Astrocyte (in vitro differentiated cells and primary cell): ENCODE data around the gene FAM228A. TPM values are rescaled to one million over a fixed set of nuclear protein-coding genes. Genes with fewer than 3 reads are reported as not detected.

ENCODE experiments used
- DNase-seq: peaks from one replicate; pipeline ENCODE4 v3.0.0-alpha.2; 2010; ENCODE audit warnings: low read depth
- FAIRE-seq: peaks from 2 replicates; lab custom pipeline; 2011; peaks lifted over from hg19 to GRCh38; lab: Jason Lieb, UNC
- H2AFZ ChIP-seq: 2 replicates; pipeline ENCODE4 v1.6.0; 2012; ENCODE audit warnings: low read depth, low read length, inconsistent platforms
- H3K27ac ChIP-seq: 2 replicates; pipeline ENCODE4 v1.5.1; 2011; ENCODE audit warnings: low read depth, low read length, inconsistent platforms
- H3K27me3 ChIP-seq: 2 replicates; pipeline ENCODE4 v1.6.0; 2011; ENCODE audit warnings: low read length, inconsistent platforms; ENCODE audit not compliant: insufficient read depth
- H3K36me3 ChIP-seq: 2 replicates; pipeline ENCODE4 v1.5.1; 2011; ENCODE audit warnings: low read length, inconsistent platforms; ENCODE audit not compliant: insufficient read depth
- H3K4me1 ChIP-seq: 2 replicates; pipeline ENCODE4 v1.5.1; 2011; ENCODE audit warnings: low read length, inconsistent platforms; ENCODE audit not compliant: insufficient read depth
- H3K4me2 ChIP-seq: 2 replicates; pipeline ENCODE4 v1.6.0; 2012; ENCODE audit warnings: low read length, inconsistent platforms
- H3K4me3 ChIP-seq: 2 replicates; pipeline ENCODE4 v1.5.1; 2011; ENCODE audit warnings: low read depth, mild to moderate bottlenecking, low read length, inconsistent platforms; ENCODE audit not compliant: insufficient read depth
- H3K79me2 ChIP-seq: 2 replicates; pipeline ENCODE4 v1.6.0; 2012; ENCODE audit warnings: mild to moderate bottlenecking, low read length, inconsistent platforms; ENCODE audit not compliant: insufficient read depth
- H3K9ac ChIP-seq: 2 replicates; pipeline ENCODE4 v1.6.0; 2012; ENCODE audit warnings: mild to moderate bottlenecking, low read length, inconsistent platforms
- H3K9me3 ChIP-seq: 2 replicates; pipeline ENCODE4 v1.5.1; 2012; ENCODE audit warnings: low read depth, mild to moderate bottlenecking, low read length, inconsistent platforms; ENCODE audit not compliant: insufficient read depth
- H4K20me1 ChIP-seq: 2 replicates; pipeline ENCODE4 v1.6.0; 2012; ENCODE audit warnings: low read length, inconsistent platforms; ENCODE audit not compliant: insufficient read depth
- H3K27ac Mint-ChIP-seq: one replicate; pipeline ENCODE4 v1.8.0; 2021; ENCODE audit warnings: mild to moderate bottlenecking, mixed read lengths; ENCODE audit not compliant: unreplicated experiment
- H3K27me3 Mint-ChIP-seq: one replicate; pipeline ENCODE4 v1.8.0; 2021; ENCODE audit warnings: low read depth, mixed read lengths; ENCODE audit not compliant: unreplicated experiment
- H3K36me3 Mint-ChIP-seq: one replicate; pipeline ENCODE4 v1.8.0; 2021; ENCODE audit warnings: low read depth, mixed read lengths; ENCODE audit not compliant: unreplicated experiment
- H3K4me1 Mint-ChIP-seq: one replicate; pipeline ENCODE4 v1.8.0; 2021; ENCODE audit warnings: low read depth, mixed read lengths; ENCODE audit not compliant: unreplicated experiment
- H3K4me3 Mint-ChIP-seq: one replicate; pipeline ENCODE4 v1.8.0; 2021; ENCODE audit warnings: mild to moderate bottlenecking, moderate library complexity, mixed read lengths; ENCODE audit not compliant: unreplicated experiment
- H3K9me3 Mint-ChIP-seq: one replicate; pipeline ENCODE4 v1.8.0; 2021; ENCODE audit warnings: mild to moderate bottlenecking, mixed read lengths; ENCODE audit not compliant: unreplicated experiment
- CTCF ChIP-seq: IDR thresholded peaks from 2 replicates; pipeline ENCODE4 v1.5.1; 2011; ENCODE audit warnings: low read depth, mild to moderate bottlenecking, inconsistent platforms, low read length, moderate library complexity; ENCODE audit not compliant: insufficient read depth
- EZH2 ChIP-seq: IDR thresholded peaks from 2 replicates; pipeline ENCODE4 v1.6.1; 2012; ENCODE audit warnings: mild to moderate bottlenecking, low read length, inconsistent platforms; ENCODE audit not compliant: insufficient read depth
- total RNA-seq: library from RNA; stranded (reverse); gene quantifications from 2 replicates; pipeline ENCODE4 v1.2.1, GENCODE V29; 2021

FAM228A gene
- total RNA-seq, 1 donor from 2014 or later, result not detected

GRCh38 chr2:24233321-24233720 lies 58.5 kb downstream of the FAM228A start:
- H3K4me1 ChIP-seq, result peaks cover 10% of the 10 kb centered on the region
- TF ChIP-seq CTCF, result no peak
- no peak for TF ChIP-seq EZH2
- no peak overlapping the region for H2AFZ ChIP-seq
- no peak for DNase-seq
- no peaks in the 10 kb centered on the region for H3K9me3 ChIP-seq
- H3K4me3 ChIP-seq, result no peak overlapping the region
- H3K27ac ChIP-seq, result no peak overlapping the region
- no peaks in the 10 kb centered on the region for H4K20me1 ChIP-seq
- FAIRE-seq, result no peak
- Mint-ChIP-seq H3K4me3 (no peak overlapping the region), H3K36me3 (peaks cover 1% of the 10 kb centered on the region), H3K27ac (no peak overlapping the region), H3K27me3 (no peaks in the 10 kb centered on the region), H3K4me1 (peaks cover 9% of the 10 kb centered on the region), H3K9me3 (no peaks in the 10 kb centered on the region)
- H3K79me2 ChIP-seq, result no peaks in the 10 kb centered on the region
- no peaks in the 10 kb centered on the region for H3K27me3 ChIP-seq
- no peak overlapping the region for H3K9ac ChIP-seq
- no peak overlapping the region for H3K4me2 ChIP-seq
- H3K36me3 ChIP-seq, result no peaks in the 10 kb centered on the region

GRCh38 chr2:24237313-24237712 lies 62.5 kb downstream of the FAM228A start:
- H3K4me3 Mint-ChIP-seq, result no peak overlapping the region
- no peaks in the 10 kb centered on the region for H3K79me2 ChIP-seq
- no peaks in the 10 kb centered on the region for H4K20me1 ChIP-seq
- H3K9me3 Mint-ChIP-seq, result no peaks in the 10 kb centered on the region
- DNase-seq (no peak), FAIRE-seq (no peak)
- H3K4me1 Mint-ChIP-seq, result peaks cover 9% of the 10 kb centered on the region
- no peak overlapping the region for H2AFZ ChIP-seq
- no peak for TF ChIP-seq EZH2
- TF ChIP-seq CTCF, result no peak
- H3K4me2 ChIP-seq, result no peak overlapping the region
- peaks cover 1% of the 10 kb centered on the region for H3K36me3 Mint-ChIP-seq
- no peak overlapping the region for H3K9ac ChIP-seq
- no peak overlapping the region for H3K4me3 ChIP-seq
- H3K27ac Mint-ChIP-seq, result no peak overlapping the region
- H3K9me3 ChIP-seq, result no peaks in the 10 kb centered on the region
- no peak overlapping the region for H3K27ac ChIP-seq
- H3K36me3 ChIP-seq, result no peaks in the 10 kb centered on the region
- H3K27me3 Mint-ChIP-seq, result no peaks in the 10 kb centered on the region
- no peaks in the 10 kb centered on the region for H3K4me1 ChIP-seq
- H3K27me3 ChIP-seq, result no peaks in the 10 kb centered on the region

GRCh38 chr2:24238158-24238557 lies 63.3 kb downstream of the FAM228A start:
- Mint-ChIP-seq H3K36me3 (peaks cover 1% of the 10 kb centered on the region), H3K9me3 (no peaks in the 10 kb centered on the region), H3K27ac (no peak overlapping the region), H3K27me3 (no peaks in the 10 kb centered on the region), H3K4me1 (peaks cover 7% of the 10 kb centered on the region), H3K4me3 (no peak overlapping the region)
- Histone ChIP-seq H3K9ac (no peak overlapping the region), H3K27ac (no peak overlapping the region), H3K9me3 (no peaks in the 10 kb centered on the region), H2AFZ (no peak overlapping the region), H3K36me3 (no peaks in the 10 kb centered on the region), H3K79me2 (no peaks in the 10 kb centered on the region), H4K20me1 (no peaks in the 10 kb centered on the region), H3K4me1 (no peaks in the 10 kb centered on the region), H3K4me3 (no peak overlapping the region), H3K27me3 (no peaks in the 10 kb centered on the region), H3K4me2 (no peak overlapping the region)
- TF ChIP-seq EZH2 (no peak), CTCF (no peak)
- no peak for FAIRE-seq
- no peak for DNase-seq
